Kidney epithelial cell (primary cell): Measurements from ENCODE around the gene HNRNPA2B1. TPM values are rescaled to one million over a fixed set of nuclear protein-coding genes. Genes with fewer than 3 reads are reported as not detected.
"Not testable (repeated sequence)": the region's sequence is repeated elsewhere in the genome, so short reads cannot be mapped to it uniquely, and the experiment has no call there.

ENCODE experiments used
- DNase-seq: peaks from one replicate; pipeline ENCODE4 v3.0.0-alpha.2; 2010; ENCODE audit warnings: low read depth
- H3K27me3 ChIP-seq: 2 replicates; pipeline ENCODE4 v1.6.0; 2011; ENCODE audit warnings: low read length; ENCODE audit not compliant: control insufficient read depth, insufficient read depth
- H3K36me3 ChIP-seq: 2 replicates; pipeline ENCODE4 v1.5.1; 2011; ENCODE audit warnings: low read length; ENCODE audit not compliant: control insufficient read depth, insufficient read depth
- H3K4me3 ChIP-seq: 2 replicates; pipeline ENCODE4 v1.5.1; 2011; ENCODE audit warnings: low read depth, mild to moderate bottlenecking, control low read depth, low read length
- CTCF ChIP-seq: IDR thresholded peaks from 2 replicates; pipeline ENCODE4 v1.5.1; 2011; ENCODE audit warnings: mild to moderate bottlenecking, moderate library complexity, low read length, control low read depth, inconsistent platforms; ENCODE audit not compliant: insufficient read depth, poor library complexity, severe bottlenecking
- total RNA-seq: library from RNA; depleted of rRNA; stranded (reverse); fragments of >200 nt; gene quantifications from 2 replicates; pipeline ENCODE4 v1.2.3, GENCODE V29; 2015

HNRNPA2B1 gene
- total RNA-seq, 1 donor from 2014 or later: 133 TPM

DNA sequence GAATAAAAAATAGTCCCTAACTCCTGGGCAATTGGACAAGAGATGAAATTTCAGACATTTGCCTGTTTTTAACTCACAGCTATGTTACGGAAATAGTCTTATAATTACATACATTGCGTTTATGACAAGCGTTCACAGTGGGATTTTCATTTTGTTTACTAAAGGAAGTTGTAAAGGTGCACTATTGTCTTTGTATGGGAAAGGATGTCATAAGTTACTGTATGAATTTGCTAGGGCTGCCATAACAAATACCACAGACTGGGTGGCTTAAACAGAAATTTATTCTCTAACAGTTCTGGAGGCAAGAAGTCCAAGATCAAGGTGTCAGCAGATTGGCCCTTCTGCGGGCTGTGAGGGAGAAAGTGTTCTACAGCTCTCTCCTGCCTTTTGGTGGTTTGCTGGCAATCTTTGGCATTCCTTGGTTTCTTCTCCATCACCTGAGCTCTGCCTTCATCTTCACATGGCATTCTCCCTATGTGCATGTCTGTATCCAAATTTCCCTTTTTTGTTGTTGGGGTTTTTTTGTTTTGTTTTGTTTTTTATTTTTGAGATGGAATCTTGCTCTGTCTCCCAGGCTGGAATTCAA is 42.9 kb downstream of the HNRNPA2B1 start:
- Histone ChIP-seq H3K36me3 (no peaks in the 10 kb centered on the region), H3K27me3 (no peaks in the 10 kb centered on the region), H3K4me3 (no peak overlapping the region)
- DNase-seq: no peak
- no peak for TF ChIP-seq CTCF

- TF ChIP-seq CTCF: no peak
- Histone ChIP-seq H3K4me3 (no peak overlapping the region), H3K36me3 (no peaks in the 10 kb centered on the region), H3K27me3 (no peaks in the 10 kb centered on the region)
- DNase-seq: peak; percentile 92
Measured at GRCh38 chr7:26156451-26157420, 43.8 kb downstream of the HNRNPA2B1 start.

- TF ChIP-seq CTCF: no peak
- no peak overlapping the region for H3K4me3 ChIP-seq
- peak; percentile 65 for DNase-seq
- H3K27me3 ChIP-seq: no peaks in the 10 kb centered on the region
- no peaks in the 10 kb centered on the region for H3K36me3 ChIP-seq
Measured at GRCh38 chr7:26155531-26156375, 44.8 kb downstream of the HNRNPA2B1 start.

DNA sequence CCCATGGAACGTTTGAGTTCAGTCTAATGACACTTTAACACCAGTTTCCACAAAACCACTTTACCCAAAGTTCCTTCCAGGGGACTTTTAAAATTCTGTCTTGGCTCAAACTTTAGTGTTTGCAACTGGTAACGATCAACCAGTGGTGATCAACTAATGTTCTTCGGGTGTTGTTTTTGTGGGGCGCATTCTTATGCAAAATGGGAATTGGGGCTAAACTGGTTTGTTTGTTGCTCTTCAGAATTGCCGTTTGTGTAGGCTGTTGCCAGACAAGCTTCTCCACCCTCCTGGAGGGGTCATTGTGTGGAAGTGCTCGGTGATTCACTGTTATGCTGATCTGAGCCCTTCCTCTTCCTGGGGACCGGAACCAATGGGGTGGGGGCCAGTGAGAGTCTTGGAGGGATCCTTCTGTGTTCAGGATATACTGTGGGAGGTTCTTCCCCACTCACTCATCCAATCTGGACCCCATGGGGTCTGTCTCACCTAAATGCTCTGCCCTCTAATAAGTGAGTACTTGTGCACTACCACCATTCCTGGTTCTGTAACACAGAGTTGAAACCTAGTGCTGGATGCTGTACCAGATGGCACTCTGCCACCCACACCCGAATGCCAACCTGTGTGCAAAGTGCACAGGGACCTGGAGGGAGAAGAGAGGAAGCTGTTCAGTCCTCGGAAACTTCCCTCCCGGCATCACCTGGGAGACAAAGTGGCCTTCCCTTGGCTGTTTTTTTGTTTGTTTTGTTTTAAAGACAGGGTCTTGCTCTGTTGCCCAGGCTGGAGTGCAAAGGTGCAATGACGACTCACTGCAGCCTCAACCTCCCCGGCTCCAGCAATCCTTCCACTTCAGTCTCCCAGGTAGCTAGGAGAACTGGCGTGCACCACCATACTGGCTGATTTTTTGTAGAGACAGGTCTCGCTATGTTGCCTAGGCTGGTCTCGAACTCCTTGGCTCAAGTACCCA is 46.4 kb downstream of the HNRNPA2B1 start:
- DNase-seq: no peak
- no peak for TF ChIP-seq CTCF
- no peaks in the 10 kb centered on the region for H3K27me3 ChIP-seq
- H3K4me3 ChIP-seq: peak overlapping the region; percentile 50
- no peaks in the 10 kb centered on the region for H3K36me3 ChIP-seq

GRCh38 chr7:26153241-26153822 is 47.2 kb downstream of the HNRNPA2B1 start:
- peak overlapping the region; percentile 50 for H3K4me3 ChIP-seq
- TF ChIP-seq CTCF: peak; percentile 20
- no peaks in the 10 kb centered on the region for H3K36me3 ChIP-seq
- no peak for DNase-seq
- no peaks in the 10 kb centered on the region for H3K27me3 ChIP-seq

- DNase-seq, H3K36me3 ChIP-seq, H3K27me3 ChIP-seq: not testable (repeated sequence)
- peak overlapping the region; percentile 50 for H3K4me3 ChIP-seq
Measured at GRCh38 chr7:26152782-26153240, 47.7 kb downstream of the HNRNPA2B1 start.
